K562 (cell line): ENCODE measurements around the gene GMEB2. TPM values are rescaled to one million over a fixed set of nuclear protein-coding genes. Genes with fewer than 3 reads are reported as not detected.

ENCODE experiments used
- BRD9 ChIP-seq: fragments of 450-650 bp; IDR thresholded peaks from 2 replicates; pipeline ENCODE4 v1.6.1; 2018; ENCODE audit warnings: low read depth; ENCODE audit not compliant: partially characterized antibody
- POLR2AphosphoS2 ChIP-seq: IDR thresholded peaks from 2 replicates; pipeline ENCODE4 v1.6.1; 2012; ENCODE audit warnings: low read length, improper control_type of control experiment
- SP2 ChIP-seq: IDR thresholded peaks from 2 replicates; pipeline ENCODE4 v1.6.1; 2011; ENCODE audit warnings: mild to moderate bottlenecking, low read depth, low read length, moderate library complexity; ENCODE audit not compliant: poor library complexity, severe bottlenecking; ENCODE audit errors: extremely low read depth
- SUPT5H ChIP-seq: fragments of 450-650 bp; IDR thresholded peaks from 2 replicates; pipeline ENCODE4 v1.6.1; 2016
- TAL1 ChIP-seq: fragments of 450-650 bp; IDR thresholded peaks from 2 replicates; pipeline ENCODE4 v1.6.1; 2016; ENCODE audit warnings: mild to moderate bottlenecking
- ZFP30 ChIP-seq: fragments of 250-450 bp; sonication (Bioruptor Pico); IDR thresholded peaks from 2 replicates; pipeline ENCODE4 v1.8.0; 2022; ENCODE audit warnings: moderate library complexity, mild to moderate bottlenecking, inconsistent platforms, borderline replicate concordance
- ZNF311 ChIP-seq: fragments of 250-450 bp; sonication (Bioruptor Pico); IDR thresholded peaks from 2 replicates; pipeline ENCODE4 v1.4.0; 2020; ENCODE audit warnings: mild to moderate bottlenecking, moderate library complexity
- polyA plus RNA-seq, 8 experiments: library from polyadenylated mRNA; depleted of rRNA in 4 of 8; stranded (reverse) in 5 of 8; unstranded in 3 of 8; fragments of >200 nt; fragmentation: Nextera tagmentation in 2 of 8; fragmentation: Illumina TruSeq in 1 of 8; extraction: Ambion mirVana in 2 of 8; extraction: Trizol in 1 of 8; gene quantifications; 2 replicates each; pipeline versions ENCODE4 v1.2.1 to v1.2.3, GENCODE V29; 2011 to 2014; ENCODE audit warnings: inconsistent platforms in 1 of 8, missing spikeins in 1 of 8
- total RNA-seq, 7 experiments: library from RNA; depleted of rRNA in 6 of 7; stranded (reverse); fragments of >200 nt in 6 of 7; fragmentation: Illumina TruSeq in 2 of 7; extraction: Trizol in 2 of 7; gene quantifications; 2 replicates each; pipeline versions ENCODE4 v1.2.1 to v1.2.3, GENCODE V29; 2011 to 2021; ENCODE audit warnings: low replicate concordance in 1 of 7
- TF ChIP-seq, protein P1 (sequence below), 2 experiments: fragments of 450-650 bp; formaldehyde crosslinking in 1 of 2; IDR thresholded peaks; 2 replicates each; pipeline versions ENCODE4 v1.4.0 to v1.6.1; 2014 to 2020; ENCODE audit warnings: mild to moderate bottlenecking in 2 of 2, borderline replicate concordance in 1 of 2, low read depth in 1 of 2
- TF ChIP-seq, protein P2 (sequence below): fragments of 450-650 bp; IDR thresholded peaks from 2 replicates; pipeline ENCODE4 v1.6.1; 2016; ENCODE audit warnings: mild to moderate bottlenecking
- TF ChIP-seq, protein P3 (sequence below): fragments of 450-650 bp; IDR thresholded peaks from 2 replicates; pipeline ENCODE4 v1.6.1; 2018; ENCODE audit warnings: mild to moderate bottlenecking, low read depth; ENCODE audit not compliant: partially characterized antibody
- TF ChIP-seq, protein P4 (sequence below), 3 experiments: fragments of 200-800 bp in 1 of 3; sonication (Bioruptor generic) in 1 of 3; sonication (generic) in 1 of 3; formaldehyde crosslinking in 1 of 3; IDR thresholded peaks; 2 replicates each; pipeline versions ENCODE4 v1.6.1 to v1.8.0; 2016 to 2022; ENCODE audit warnings: mild to moderate bottlenecking in 2 of 3, missing compliant biosample characterization in 2 of 3, missing genetic modification characterization in 2 of 3, missing genetic modification reagents in 1 of 3
- TF ChIP-seq, protein P5 (sequence below): fragments of 450-650 bp; conservative IDR thresholded peaks from 2 replicates; pipeline ENCODE4 v1.6.1; 2016; ENCODE audit warnings: missing genetic modification characterization, low read depth, mild to moderate bottlenecking, missing compliant biosample characterization, moderate library complexity

The GMEB2 gene
- total and polyA plus RNA-seq, 9 of the 15 experiments (the other 6 are each of a cell fraction or from before 2014, with no cell fraction given) = 0.03 to 13.9 (median 6.3) TPM

DNA sequence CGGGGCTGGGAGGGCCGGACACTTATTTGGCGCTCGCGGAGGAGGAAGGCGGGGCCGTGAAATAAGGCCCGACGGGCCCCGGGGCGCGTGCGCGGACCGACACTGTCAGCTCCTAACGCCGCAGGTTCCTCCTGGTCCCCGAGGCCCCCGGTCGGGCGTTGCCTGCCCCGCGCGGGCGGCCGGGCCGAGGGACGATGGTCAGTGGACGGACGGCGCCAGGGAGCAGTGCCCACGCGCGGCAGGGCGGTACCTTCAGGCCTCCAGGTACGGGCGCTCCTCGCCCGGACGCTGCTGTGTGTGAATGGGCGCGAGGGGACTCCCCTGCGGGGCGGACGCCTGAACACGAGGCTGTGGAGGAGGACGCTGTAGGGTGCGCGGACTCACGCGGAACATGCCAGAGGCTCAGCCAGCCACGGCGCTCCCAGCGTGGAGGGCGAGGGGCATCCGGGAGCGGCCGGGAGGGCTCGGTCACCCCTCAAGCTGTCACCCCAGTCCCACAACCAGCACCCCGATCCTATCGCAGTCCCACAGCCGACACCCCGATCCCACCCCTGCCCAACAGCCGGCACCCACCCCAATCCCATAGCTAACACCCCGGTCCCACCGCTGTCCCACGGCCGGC lies 339 bp upstream of the GMEB2 start (continued):
- TF ChIP-seq, protein P1, sequence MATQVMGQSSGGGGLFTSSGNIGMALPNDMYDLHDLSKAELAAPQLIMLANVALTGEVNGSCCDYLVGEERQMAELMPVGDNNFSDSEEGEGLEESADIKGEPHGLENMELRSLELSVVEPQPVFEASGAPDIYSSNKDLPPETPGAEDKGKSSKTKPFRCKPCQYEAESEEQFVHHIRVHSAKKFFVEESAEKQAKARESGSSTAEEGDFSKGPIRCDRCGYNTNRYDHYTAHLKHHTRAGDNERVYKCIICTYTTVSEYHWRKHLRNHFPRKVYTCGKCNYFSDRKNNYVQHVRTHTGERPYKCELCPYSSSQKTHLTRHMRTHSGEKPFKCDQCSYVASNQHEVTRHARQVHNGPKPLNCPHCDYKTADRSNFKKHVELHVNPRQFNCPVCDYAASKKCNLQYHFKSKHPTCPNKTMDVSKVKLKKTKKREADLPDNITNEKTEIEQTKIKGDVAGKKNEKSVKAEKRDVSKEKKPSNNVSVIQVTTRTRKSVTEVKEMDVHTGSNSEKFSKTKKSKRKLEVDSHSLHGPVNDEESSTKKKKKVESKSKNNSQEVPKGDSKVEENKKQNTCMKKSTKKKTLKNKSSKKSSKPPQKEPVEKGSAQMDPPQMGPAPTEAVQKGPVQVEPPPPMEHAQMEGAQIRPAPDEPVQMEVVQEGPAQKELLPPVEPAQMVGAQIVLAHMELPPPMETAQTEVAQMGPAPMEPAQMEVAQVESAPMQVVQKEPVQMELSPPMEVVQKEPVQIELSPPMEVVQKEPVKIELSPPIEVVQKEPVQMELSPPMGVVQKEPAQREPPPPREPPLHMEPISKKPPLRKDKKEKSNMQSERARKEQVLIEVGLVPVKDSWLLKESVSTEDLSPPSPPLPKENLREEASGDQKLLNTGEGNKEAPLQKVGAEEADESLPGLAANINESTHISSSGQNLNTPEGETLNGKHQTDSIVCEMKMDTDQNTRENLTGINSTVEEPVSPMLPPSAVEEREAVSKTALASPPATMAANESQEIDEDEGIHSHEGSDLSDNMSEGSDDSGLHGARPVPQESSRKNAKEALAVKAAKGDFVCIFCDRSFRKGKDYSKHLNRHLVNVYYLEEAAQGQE (IDR thresholded peaks at IDR 0.05; ENCODE audit: borderline replicate concordance) = no peak
- TF ChIP-seq, protein P1 (CRISPR knock-in tag; IDR thresholded peaks at IDR 0.05; ENCODE audit: low read depth) = 0 out of 2 replicates have a peak, but pooled peaks have one; percentile 74
- TF ChIP-seq ZFP30 (no peak), SUPT5H (peak; percentile 90), SP2 (no peak), TAL1 (no peak), ZNF311 (CRISPR knock-in tag) (no peak), POLR2AphosphoS2 (no peak), BRD9 (no peak)
- TF ChIP-seq, protein P2, sequence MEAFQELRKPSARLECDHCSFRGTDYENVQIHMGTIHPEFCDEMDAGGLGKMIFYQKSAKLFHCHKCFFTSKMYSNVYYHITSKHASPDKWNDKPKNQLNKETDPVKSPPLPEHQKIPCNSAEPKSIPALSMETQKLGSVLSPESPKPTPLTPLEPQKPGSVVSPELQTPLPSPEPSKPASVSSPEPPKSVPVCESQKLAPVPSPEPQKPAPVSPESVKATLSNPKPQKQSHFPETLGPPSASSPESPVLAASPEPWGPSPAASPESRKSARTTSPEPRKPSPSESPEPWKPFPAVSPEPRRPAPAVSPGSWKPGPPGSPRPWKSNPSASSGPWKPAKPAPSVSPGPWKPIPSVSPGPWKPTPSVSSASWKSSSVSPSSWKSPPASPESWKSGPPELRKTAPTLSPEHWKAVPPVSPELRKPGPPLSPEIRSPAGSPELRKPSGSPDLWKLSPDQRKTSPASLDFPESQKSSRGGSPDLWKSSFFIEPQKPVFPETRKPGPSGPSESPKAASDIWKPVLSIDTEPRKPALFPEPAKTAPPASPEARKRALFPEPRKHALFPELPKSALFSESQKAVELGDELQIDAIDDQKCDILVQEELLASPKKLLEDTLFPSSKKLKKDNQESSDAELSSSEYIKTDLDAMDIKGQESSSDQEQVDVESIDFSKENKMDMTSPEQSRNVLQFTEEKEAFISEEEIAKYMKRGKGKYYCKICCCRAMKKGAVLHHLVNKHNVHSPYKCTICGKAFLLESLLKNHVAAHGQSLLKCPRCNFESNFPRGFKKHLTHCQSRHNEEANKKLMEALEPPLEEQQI = no peak
- TF ChIP-seq, protein P3, sequence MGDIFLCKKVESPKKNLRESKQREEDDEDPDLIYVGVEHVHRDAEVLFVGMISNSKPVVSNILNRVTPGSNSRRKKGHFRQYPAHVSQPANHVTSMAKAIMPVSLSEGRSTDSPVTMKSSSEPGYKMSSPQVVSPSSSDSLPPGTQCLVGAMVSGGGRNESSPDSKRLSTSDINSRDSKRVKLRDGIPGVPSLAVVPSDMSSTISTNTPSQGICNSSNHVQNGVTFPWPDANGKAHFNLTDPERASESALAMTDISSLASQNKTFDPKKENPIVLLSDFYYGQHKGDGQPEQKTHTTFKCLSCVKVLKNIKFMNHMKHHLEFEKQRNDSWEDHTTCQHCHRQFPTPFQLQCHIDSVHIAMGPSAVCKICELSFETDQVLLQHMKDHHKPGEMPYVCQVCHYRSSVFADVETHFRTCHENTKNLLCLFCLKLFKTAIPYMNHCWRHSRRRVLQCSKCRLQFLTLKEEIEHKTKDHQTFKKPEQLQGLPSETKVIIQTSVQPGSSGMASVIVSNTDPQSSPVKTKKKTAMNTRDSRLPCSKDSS = no peak
- TF ChIP-seq, protein P4, sequence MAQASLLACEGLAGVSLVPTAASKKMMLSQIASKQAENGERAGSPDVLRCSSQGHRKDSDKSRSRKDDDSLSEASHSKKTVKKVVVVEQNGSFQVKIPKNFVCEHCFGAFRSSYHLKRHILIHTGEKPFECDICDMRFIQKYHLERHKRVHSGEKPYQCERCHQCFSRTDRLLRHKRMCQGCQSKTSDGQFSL (CRISPR knock-in tag; IDR thresholded peaks at IDR 0.05) = no peak
- TF ChIP-seq, protein P4 (tag; IDR thresholded peaks at IDR 0.05) = no peak
- TF ChIP-seq, protein P5, sequence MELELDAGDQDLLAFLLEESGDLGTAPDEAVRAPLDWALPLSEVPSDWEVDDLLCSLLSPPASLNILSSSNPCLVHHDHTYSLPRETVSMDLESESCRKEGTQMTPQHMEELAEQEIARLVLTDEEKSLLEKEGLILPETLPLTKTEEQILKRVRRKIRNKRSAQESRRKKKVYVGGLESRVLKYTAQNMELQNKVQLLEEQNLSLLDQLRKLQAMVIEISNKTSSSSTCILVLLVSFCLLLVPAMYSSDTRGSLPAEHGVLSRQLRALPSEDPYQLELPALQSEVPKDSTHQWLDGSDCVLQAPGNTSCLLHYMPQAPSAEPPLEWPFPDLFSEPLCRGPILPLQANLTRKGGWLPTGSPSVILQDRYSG (tag) = no peak
